ENCODE data around the gene PNPLA3.

GRCh38 chr22:43969021-43969878 lies 45.6 kb downstream of the PNPLA3 start:
- TF ChIP-seq CTCF (IDR thresholded peaks at IDR 0.05; ENCODE audit: poor library complexity) (no peak), EZH2phosphoT487 (IDR thresholded peaks at IDR 0.05; ENCODE audit: low read depth, severe bottlenecking, unreplicated experiment) (no peak)

Measured in hepatocyte (in vitro differentiated cells).